SK-N-MC (cell line): ENCODE data around the gene PRKCZ.

ENCODE experiments used
- EZH2 ChIP-seq: fragments of 200-600 bp; sonication (generic); IDR thresholded peaks from one replicate; pipeline ENCODE4 v1.6.1; 2017; ENCODE audit warnings: antibody characterized with exemption
- FOXP2 ChIP-seq: optimal IDR thresholded peaks from 2 replicates; pipeline ENCODE3; 2011; ENCODE audit warnings: mild to moderate bottlenecking, moderate library complexity; ENCODE audit not compliant: insufficient read depth; ENCODE audit errors: extremely low read length, control extremely low read depth
- POLR2AphosphoS5 ChIP-seq: IDR thresholded peaks from 2 replicates; pipeline ENCODE4 v1.6.1; 2012; ENCODE audit warnings: mild to moderate bottlenecking, low read depth, low read length, borderline replicate concordance

DNA sequence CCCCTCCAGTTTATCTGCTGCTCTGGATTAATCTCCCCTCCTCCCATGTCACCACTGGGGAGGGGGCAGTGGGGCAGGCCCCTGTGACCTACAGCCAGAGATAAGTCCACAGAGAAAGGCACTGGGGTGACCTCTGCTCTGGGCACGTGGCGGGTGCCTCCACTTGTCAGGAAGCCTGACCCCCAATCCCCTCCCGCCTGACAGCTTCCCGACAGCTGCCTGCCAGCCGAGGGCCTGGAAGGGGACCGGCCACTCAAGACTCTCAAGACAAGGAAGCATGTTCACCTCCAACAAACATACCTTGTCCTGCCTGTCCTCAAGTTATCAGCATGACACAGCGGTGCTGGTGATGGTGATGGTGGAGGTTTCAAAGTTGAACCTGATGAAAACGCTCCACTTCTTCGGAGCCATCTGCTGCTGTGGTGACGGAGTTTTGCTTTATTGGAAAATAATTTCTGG, 147.5 kb downstream of the PRKCZ start:
- TF ChIP-seq EZH2, result no peak
- TF ChIP-seq FOXP2, result no peak
- no peak for TF ChIP-seq POLR2AphosphoS5
